MCF 10A (cell line): ENCODE measurements around the gene AOC1. TPM values are rescaled to one million over a fixed set of nuclear protein-coding genes. Genes with fewer than 3 reads are reported as not detected.

Experiments used
- BruUV-seq: library from RNA; stranded (reverse); fragments of 400-500 nt; replicated peaks from 2 replicates; lab custom pipeline; 2021; lab: Mats Ljungman, UMichigan
- CTCF ChIA-PET: fragments of 300-600 bp; sonication (Branson Sonifier 250); formaldehyde crosslinking; extraction: SDS; loops from one replicate; lab custom pipeline; 2021; ENCODE audit warnings: antibody characterized with exemption, inconsistent platforms; lab: Yijun Ruan, JAX
- POLR2A ChIA-PET: fragments of 300-600, 350-650 bp; sonication (Branson Sonifier 250); formaldehyde crosslinking; extraction: SDS; loops from one replicate; lab custom pipeline; 2020; ENCODE audit warnings: antibody characterized with exemption, inconsistent platforms; lab: Yijun Ruan, JAX
- DNase-seq: peaks from one replicate; pipeline ENCODE4 v3.0.0-alpha.2; 2018; ENCODE audit not compliant: unreplicated experiment
- H3K27ac Mint-ChIP-seq: one replicate; pipeline ENCODE4 v1.8.0; 2022; ENCODE audit warnings: mild to moderate bottlenecking, low read depth, mixed read lengths; ENCODE audit not compliant: unreplicated experiment
- H3K27me3 Mint-ChIP-seq: one replicate; pipeline ENCODE4 v1.8.0; 2022; ENCODE audit warnings: mixed read lengths; ENCODE audit not compliant: insufficient read depth, unreplicated experiment
- H3K36me3 Mint-ChIP-seq: one replicate; pipeline ENCODE4 v1.8.0; 2022; ENCODE audit warnings: mild to moderate bottlenecking, moderate library complexity, mixed read lengths; ENCODE audit not compliant: insufficient read depth, unreplicated experiment
- H3K4me1 Mint-ChIP-seq: one replicate; pipeline ENCODE4 v1.8.0; 2022; ENCODE audit warnings: mixed read lengths; ENCODE audit not compliant: insufficient read depth, unreplicated experiment
- H3K4me3 Mint-ChIP-seq: one replicate; pipeline ENCODE4 v1.8.0; 2022; ENCODE audit warnings: mild to moderate bottlenecking, moderate library complexity, mixed read lengths; ENCODE audit not compliant: unreplicated experiment
- H3K9me3 Mint-ChIP-seq: one replicate; pipeline ENCODE4 v1.8.0; 2022; ENCODE audit warnings: mixed read lengths; ENCODE audit not compliant: unreplicated experiment
- CTCF ChIP-seq: fragments of 200-600 bp; IDR thresholded peaks from one replicate; pipeline ENCODE4 v1.8.0; 2022; ENCODE audit warnings: antibody characterized with exemption, mild to moderate bottlenecking; ENCODE audit not compliant: unreplicated experiment
- intact Hi-C: fragments of 100-400 bp; cut with micrococcal nuclease; formaldehyde crosslinking; loops from 2 replicates; pipeline ENCODE4 v1.14.1; 2022
- total RNA-seq: library from RNA; stranded (reverse); gene quantifications from 2 replicates; pipeline ENCODE4 v1.2.3, GENCODE V29; 2022

Gene AOC1
- total RNA-seq, 1 experiment from 2014 or later, result 0.23 TPM

GRCh38 chr7:150823484-150824126 is 28.7 kb upstream of the AOC1 start:
- Mint-ChIP-seq H3K4me3 (no peak overlapping the region), H3K36me3 (no peaks in the 10 kb centered on the region), H3K9me3 (no peaks in the 10 kb centered on the region), H3K27me3 (peaks cover 47% of the 10 kb centered on the region), H3K27ac (no peak overlapping the region), H3K4me1 (no peaks in the 10 kb centered on the region)
- CTCF ChIA-PET, result interaction anchor here (0.6 to 1.2 kb wide), 3 partner anchors 55 to 680 kb away, joined by 3 read pairs; no protein-coding TSS in a partner anchor
- TF ChIP-seq CTCF, result no peak
- BruUV-seq, result no TSS peak
- intact Hi-C loops, result no loop called here
- no peak for DNase-seq
- POLR2A ChIA-PET, result interaction anchor here (0.6 kb wide), 1 partner anchor 55 kb away, joined by 3 read pairs; no protein-coding TSS in a partner anchor

GRCh38 chr7:150824379-150825177 is 27.7 kb upstream of the AOC1 start:
- ChIA-PET CTCF (no interaction called here), POLR2A (no interaction called here)
- DNase-seq, result no peak
- Mint-ChIP-seq H3K4me3 (no peak overlapping the region), H3K27me3 (peaks cover 53% of the 10 kb centered on the region), H3K27ac (no peak overlapping the region), H3K36me3 (no peaks in the 10 kb centered on the region), H3K9me3 (no peaks in the 10 kb centered on the region), H3K4me1 (no peaks in the 10 kb centered on the region)
- BruUV-seq, result no TSS peak
- intact Hi-C loops, result no loop called here
- TF ChIP-seq CTCF, result no peak

GRCh38 chr7:150826061-150826849 is 26.1 kb upstream of the AOC1 start:
- TF ChIP-seq CTCF, result no peak
- no peaks in the 10 kb centered on the region for H3K36me3 Mint-ChIP-seq
- no peak for DNase-seq
- H3K9me3 Mint-ChIP-seq, result no peaks in the 10 kb centered on the region
- no TSS peak for BruUV-seq
- no peak overlapping the region for H3K4me3 Mint-ChIP-seq
- CTCF ChIA-PET, result interaction anchor here (1.2 kb wide), 1 partner anchor 47 kb away, joined by 4 read pairs; no protein-coding TSS in a partner anchor
- peaks cover 61% of the 10 kb centered on the region for H3K27me3 Mint-ChIP-seq
- no peaks in the 10 kb centered on the region for H3K4me1 Mint-ChIP-seq
- intact Hi-C loops, result no loop called here
- POLR2A ChIA-PET, result no interaction called here
- no peak overlapping the region for H3K27ac Mint-ChIP-seq

GRCh38 chr7:150828384-150828783 is 23.9 kb upstream of the AOC1 start:
- Mint-ChIP-seq H3K36me3 (no peaks in the 10 kb centered on the region), H3K27ac (no peak overlapping the region), H3K4me3 (no peak overlapping the region), H3K4me1 (no peaks in the 10 kb centered on the region), H3K9me3 (no peaks in the 10 kb centered on the region), H3K27me3 (peaks cover 51% of the 10 kb centered on the region)
- ChIA-PET POLR2A (no interaction called here), CTCF (no interaction called here)
- intact Hi-C loops, result no loop called here
- no TSS peak for BruUV-seq
- no peak for TF ChIP-seq CTCF
- DNase-seq, result no peak
